Activated CD8-positive, alpha-beta memory T cell treated with anti-CD3 and anti-CD28 coated beads, Interleukin-2, amount 50 U/mL, for 4 hours (primary cell): Measurements from ENCODE around the gene CACNA2D3.

Experiments
- DNase-seq: peaks from one replicate; pipeline ENCODE4 v3.0.0-alpha.2; 2020

Gene CACNA2D3

DNA sequence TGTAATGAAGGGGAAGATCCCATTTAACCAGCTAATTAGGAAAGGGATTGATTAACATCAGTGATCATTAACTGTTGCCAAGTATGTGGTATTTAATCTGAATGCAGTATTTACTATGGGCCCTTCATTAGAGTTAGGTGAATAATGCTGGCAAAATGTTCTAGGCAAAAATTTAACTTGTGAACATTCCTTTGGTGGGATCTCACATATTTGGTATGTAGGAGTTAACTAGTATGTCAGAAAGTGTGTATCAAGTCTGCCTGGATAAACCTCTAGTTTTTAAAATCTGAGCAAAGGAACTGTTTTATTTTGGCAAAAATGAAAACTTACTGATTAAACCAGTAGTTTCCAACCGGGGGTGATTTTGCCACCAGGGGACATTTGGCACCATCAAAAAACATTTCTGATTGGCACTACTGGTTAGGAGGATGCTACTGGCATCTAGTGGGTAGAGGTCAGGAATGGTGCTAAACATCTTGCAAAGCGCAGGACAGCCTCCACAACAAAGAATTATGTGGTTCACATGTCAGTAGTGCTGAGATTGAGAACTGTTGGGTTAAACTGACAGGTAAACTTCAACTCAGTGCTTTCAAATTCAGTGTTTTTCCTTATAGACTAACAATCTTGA is 783.0 kb downstream of the CACNA2D3 start:
- DNase-seq: no peak

DNA sequence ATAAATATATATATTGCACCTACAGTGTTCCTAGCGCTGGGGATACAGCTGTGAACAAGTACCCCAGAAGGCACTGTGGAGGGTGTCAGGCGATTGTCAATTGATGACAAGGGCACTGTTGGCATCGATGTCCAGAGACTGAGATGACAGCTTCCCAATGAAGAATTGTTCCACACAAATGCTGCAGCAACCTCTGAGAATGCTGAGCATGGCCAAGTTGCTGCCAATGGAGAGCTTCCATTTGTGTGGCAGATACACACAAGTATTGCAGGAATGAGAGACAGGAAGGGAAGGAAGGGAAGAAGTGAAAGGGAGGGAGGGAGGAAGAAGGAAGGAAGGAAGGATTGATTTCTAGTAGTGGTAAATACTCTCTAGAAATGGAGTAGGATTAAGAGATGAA is 783.6 kb downstream of the CACNA2D3 start:
- DNase-seq: no peak

DNA sequence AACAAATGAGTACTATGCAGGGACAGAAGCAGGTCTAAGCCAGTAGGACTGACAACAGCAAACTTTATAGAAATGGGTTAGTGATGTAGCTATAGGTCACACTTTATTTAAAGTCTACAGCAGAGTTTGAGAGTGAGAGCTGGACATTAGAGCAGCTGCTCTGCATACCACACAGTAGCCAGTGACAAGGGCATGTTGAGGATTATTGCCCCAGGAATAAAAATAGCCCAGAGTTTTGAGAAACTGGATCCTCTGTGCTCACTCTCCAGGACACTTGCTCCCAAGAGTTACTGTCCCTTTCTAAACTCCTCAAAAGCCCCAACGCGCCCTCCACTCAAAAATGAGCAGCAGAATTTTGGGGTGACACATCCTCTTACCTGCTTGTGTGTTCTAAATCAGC is 784.4 kb downstream of the CACNA2D3 start:
- no peak for DNase-seq

DNA sequence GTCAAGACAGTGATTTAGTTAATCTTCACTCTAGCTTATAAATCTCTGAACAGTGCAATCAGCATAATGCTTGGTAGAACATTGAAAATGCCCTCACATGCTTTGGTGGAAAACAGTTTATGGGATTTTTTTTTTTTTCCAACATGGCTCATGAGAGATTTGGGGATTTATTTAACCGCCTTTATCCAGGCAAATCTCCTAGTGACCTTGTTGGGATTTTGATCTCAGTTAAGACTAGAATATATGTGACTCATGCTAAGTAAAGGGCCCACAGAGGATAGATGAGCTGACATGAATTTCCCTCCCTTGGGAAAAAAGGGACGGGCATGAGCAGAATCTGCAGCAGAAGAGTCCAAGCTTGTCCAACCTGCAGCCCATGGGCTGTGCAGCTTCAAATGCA is 786.8 kb downstream of the CACNA2D3 start:
- no peak for DNase-seq

DNA sequence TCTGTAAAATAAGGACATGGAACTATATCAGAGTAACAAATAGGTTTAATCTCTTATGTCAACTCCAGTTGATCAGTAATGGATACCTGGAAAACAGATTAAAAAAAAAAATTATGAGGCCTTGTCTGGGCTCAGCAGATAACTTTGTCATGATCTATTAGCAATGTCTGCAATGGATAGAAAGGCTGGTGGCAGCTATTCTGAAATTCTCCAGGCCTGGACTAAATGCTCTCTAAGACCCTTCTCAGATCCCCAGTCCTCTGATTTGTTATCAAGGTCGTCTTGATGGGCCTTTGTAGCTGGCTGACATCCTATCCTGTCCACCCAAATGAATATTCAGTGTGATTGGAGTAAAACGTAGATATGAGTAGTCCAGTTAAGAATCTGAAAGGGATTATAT is 791.8 kb downstream of the CACNA2D3 start:
- no peak for DNase-seq

DNA sequence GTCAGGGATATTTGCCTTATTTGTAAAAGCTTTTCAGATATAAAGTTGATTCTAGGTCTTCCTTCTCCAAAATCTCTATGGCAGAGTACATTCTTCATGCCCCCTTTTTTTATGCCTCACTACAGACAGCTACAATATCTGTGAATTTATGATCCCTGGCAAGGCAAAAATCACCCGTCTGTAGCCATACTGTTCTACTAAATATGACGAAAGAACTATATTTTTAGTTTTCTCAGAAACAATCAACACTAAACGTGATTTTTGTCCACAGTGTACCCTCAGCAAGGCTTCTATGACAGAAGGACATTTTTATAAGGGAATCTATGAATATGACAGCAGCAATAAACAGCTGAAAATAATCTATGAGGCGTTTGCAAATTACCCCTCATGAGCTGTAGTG is 792.8 kb downstream of the CACNA2D3 start:
- DNase-seq: no peak

DNA sequence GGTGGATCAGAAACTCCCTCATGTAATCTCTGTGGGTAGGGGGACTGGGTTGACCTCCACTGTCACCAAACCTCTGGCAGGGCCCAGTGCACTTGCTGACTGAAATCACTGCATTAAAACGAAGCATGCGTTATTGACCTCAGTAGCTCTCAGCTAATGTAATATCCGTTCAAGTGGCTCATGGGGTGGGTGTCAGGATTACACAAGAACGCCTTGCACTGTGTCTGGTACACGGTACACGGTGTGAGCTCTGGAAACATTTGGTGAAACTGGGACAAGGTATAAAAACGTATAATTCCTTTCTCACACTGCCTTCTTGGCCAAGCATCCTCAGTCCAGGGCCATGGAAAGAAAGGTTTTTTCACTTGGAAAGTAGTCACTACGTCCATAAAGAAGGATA is 793.6 kb downstream of the CACNA2D3 start:
- no peak for DNase-seq

DNA sequence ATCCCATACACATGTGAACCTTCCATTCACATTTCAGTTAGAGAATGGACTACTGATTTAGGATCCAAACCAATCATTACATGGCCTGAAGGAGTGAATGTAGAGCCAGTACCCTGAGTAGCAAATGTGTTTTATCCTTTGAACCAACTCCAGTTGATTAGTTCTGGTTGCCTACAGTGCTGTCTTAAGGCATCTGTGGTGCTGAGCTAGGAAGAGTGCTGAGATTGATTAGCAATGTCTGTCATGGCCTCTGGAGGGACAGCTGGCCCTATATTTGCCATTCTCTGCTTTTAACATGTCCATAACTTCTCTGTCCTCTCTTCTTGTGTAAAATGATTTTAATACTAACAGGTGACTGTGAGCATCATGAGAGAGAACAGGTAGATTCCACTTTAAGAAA is 794.4 kb downstream of the CACNA2D3 start:
- DNase-seq: no peak

DNA sequence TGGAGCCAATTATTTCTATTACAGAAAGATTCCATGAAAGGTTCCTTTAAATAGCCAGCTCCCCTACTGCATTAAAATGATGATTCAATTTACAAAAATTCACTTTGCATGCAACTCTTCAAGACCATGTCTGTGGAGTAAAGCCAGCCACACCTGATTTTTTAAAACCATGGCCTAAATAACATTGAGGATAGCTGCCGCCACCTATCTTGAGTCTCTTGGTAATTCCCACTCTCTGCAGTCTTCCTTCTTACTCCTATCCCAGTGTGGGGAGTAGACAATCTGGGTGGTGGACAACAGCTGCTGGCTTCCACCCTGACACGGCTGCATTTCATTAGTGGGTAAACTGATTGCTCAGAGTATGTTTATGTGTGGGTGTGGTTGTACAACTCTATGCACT is 794.8 kb downstream of the CACNA2D3 start:
- DNase-seq: no peak

DNA sequence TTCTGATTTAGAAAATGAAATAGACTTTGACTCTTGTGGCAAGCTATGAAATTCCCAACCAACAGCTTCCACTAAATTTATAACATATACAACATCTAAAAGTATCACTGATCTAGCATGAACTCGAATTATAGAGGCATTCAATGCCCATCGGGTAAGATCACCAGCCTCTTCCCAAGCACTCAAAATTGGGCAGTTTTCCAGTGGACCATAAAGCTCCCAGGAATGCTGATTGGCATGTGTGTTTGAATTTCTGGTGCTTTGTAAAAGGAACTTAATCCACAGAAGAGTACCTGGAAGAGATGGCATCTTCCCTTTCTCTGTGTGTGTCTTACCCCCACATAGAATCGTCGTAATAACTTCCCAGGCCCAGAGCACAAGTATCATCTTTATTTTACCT is 795.5 kb downstream of the CACNA2D3 start:
- DNase-seq: no peak

DNA sequence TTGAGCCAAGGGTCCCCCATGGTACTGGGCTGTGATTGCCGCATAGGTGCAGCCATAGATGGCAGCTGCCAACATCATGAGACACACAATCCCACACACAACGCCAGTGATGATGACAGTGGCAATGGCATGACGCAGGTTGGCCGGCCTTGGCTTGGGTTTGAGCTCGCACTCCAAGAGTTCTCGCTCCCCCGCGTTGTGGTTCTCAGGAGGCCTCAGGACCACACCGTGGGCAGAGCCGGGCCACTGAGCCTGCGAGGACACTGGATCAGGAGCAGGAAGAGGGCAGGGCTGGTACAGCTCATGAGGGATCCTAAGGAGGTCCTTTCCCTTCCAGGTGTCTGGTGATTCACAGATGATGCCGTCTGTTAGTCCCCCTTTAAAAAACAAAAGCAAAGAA is 796.2 kb downstream of the CACNA2D3 start:
- DNase-seq: no peak

DNA sequence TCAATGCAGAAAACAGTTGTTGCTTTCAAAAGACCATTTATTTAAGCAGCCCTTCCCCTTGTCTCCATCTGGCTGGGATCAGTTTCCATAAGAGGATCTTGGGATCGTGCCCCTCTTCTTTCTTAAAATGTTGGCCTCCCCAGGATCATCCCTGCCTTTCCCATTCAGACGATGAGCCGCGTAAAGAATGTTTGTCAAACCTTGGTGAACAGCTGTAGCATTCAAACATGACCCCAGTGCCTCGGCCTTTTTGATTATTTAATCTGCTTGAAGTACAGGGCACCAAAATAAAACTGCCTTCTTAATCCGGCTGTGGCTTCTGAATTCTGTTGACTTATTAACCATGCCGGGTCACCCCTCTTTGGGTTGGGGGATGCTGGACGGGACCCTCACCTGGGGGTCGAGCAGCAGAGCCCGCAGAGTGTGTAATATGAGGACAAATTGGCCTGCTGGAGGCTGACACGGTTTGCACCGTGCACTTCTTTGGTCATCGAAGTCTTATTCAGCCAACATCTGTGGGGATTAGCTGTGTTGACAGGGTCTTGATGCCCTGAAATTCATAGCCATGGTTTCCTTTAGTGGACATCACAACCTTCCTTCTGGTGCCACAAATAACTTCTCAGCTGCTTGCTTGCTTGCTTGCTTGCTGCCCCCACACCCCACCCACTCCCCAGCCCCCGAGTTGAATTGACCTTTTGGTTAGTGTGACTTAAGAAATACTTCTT is 805.9 kb downstream of the CACNA2D3 start, which contains the start of gene LRTM1:
LRTM1 (minus strand) TSS at position 14 of the 725 bp plus-strand sequence. CDS start 148 bp downstream, outside the sequence.
- DNase-seq: no peak

DNA sequence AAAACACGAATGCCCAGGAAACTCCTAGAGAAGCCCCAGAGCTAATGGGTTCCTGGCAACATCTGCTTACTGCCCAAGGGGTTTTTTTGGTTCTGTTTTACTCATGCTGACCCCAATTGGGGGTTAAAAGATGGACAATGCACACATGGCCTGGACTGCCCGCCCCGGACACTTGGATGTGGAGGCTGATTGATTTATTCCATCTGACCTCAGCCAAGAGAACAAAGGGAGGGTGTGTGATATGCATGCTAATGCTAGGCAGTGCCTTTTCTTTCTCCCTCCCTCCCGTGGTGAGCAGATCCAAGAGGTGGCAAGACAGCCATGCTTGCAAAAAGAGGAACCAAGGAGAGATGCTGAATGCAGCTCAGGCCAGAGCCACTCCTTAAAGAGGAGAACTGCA is 808.8 kb downstream of the CACNA2D3 start:
- DNase-seq: no peak

DNA sequence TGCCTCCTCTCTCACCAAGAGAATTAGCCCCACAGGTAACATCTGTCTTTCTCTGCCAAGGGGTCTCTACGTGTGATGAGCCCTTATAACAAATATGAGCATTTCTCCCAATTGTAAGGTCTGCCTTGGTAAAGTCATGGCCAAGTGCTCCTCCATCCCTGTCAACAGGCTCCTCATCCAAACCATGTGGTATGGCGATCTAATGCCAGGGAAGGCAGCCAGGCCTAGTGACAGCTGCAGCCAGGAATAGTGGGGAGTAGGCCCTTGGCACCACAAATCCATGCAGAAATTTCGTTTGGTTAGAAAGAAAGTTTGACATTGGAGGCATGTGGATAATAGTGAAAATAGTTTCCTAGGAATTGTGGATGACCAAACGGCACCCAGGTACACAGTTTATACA is 810.3 kb downstream of the CACNA2D3 start:
- DNase-seq: no peak

DNA sequence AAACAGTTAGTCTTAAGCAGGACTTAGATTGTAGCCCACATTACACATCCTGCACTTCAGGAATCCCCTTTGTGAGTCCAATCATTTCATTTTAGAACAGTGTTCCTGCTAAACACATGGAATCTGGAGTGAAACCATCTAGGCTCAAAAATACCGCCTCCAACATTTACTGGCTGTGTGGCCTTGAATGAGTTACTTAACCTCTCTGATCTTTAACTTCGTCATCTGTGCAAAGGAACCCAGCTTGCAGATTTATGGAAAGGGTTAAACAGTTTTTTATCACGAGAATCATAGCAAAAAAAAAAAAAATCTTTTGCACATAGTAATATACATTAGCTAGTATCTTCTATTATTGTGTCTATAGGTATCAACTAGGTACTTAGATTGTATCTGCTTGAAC is 813.5 kb downstream of the CACNA2D3 start:
- DNase-seq: no peak

DNA sequence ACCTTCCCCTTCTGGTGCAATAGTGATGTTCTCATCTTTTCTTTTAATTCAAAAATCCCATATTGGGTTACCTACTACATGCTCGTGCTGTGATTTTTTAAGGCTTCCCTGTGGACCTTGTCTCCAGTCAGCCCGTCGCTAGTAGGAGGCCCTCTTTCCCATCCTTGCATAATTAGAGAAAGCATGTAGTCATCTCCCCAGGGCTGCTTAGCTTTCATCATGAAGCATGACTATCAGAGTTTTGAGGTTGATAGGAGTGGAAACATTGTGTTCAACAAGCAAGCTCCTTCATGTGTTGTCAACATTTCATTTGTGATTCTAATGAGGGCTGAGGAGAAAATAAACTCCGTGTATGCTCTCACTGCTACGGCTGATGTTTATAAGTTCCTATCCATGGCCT is 814.2 kb downstream of the CACNA2D3 start:
- no peak for DNase-seq

DNA sequence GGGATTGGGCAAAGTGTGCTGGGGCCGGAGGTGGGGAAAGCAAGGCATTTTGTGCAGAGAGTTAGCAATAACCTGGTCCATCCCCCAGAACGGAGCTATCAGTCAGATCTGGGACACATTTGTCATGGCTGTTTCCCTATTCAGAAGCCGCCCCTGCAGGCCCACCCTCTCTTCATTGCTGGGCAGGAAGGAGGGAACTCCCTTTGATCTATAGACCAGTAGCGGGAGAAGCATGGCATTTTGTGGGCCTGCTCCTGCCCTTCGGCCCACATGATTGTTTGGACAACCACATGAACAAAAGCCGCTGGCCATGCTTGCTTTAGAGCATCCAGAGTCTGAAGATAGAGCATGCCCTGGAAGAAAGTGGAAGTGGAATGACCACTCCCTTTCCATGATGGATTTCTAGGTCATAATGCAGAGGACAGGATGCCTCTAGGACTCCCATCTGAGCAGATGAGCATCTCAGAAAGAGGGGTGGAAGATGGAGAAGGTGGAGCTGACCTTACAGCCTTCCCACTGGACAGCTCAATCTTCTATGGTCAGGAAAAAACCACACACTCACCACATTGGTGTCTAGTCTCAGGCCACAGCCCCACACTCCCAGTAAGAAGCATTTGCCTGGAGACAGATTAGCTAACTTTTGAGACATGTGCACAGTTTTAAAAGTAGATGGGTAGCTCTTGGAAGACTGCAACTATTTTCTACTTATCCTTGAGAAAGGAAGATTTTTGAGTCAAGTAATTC is 817.4 kb downstream of the CACNA2D3 start:
- DNase-seq: no peak

DNA sequence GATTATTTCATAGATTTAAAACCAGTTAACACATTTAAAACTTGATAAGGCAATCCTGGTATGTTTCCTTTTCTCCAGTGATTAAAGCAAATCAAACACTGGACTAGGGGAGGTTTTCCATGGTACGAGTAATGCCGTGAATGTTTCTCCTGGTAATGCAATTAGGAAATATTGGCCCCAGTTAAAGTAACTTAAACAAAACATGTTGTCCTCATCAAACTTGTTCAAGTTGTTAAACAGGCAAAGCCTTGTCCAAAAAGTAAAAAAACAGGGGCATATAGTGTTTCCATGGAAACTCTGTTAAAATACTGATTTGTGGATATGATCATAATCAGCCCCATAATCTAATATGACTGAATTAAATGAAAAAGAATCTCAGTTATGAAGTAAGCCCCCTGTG is 818.6 kb downstream of the CACNA2D3 start:
- no peak for DNase-seq

DNA sequence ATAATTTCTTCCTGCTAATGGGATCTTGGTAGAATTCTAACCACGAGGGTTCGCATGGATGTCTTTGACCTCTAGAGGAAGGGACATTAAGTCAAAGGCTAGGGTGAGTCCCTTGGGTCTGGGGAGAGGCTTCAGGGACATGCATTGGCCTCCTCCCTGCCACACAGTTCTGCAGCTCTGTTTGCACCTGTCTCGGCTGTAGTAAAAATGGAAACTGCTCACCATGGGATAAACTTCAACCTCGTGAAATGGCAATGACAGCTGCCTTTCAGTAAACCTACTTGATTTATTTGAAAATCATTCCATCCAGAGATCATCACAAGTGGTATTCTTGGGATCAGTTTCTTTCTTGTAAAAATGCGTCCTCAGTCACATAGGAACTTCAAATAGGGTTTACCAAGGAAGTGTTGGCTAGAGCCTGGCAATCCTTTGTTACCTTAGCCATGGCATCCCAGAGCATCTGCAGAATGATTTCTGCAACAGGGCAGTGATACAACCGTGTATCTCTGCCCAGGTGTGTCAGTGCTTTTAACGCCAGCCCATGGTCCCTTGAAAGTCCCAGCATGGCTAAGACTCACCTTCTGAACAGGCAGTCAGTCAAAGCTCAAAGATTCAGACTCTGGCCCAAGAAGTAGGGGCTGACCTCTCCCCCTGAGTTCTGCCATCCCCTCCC is 819.5 kb downstream of the CACNA2D3 start:
- DNase-seq: no peak

DNA sequence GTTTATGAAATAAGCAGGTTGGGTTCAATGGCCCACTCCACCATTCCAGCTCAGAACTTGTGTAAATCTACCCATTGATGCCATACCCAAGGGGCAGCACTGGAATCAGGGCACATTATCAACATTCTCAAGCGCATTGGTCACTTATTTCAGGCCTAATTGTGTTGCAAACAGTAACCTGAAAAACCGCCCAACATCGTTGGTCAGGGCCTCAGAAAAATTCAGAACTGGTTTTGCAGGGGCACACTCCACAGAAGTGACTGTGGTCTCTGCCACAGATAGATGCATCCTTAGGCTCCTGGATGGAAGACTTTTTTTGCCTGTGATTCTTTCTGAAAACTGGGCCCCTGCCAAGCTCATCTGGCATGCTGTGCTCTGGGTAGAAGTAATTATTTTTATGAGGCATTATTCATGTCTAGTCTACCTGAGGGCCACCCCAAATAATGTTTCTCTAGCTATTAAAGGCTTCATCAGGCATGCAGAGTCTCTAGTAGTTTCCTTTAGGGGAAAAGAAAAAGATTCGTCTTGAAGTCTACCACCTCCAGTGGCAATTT is 827.2 kb downstream of the CACNA2D3 start:
- DNase-seq: no peak

DNA sequence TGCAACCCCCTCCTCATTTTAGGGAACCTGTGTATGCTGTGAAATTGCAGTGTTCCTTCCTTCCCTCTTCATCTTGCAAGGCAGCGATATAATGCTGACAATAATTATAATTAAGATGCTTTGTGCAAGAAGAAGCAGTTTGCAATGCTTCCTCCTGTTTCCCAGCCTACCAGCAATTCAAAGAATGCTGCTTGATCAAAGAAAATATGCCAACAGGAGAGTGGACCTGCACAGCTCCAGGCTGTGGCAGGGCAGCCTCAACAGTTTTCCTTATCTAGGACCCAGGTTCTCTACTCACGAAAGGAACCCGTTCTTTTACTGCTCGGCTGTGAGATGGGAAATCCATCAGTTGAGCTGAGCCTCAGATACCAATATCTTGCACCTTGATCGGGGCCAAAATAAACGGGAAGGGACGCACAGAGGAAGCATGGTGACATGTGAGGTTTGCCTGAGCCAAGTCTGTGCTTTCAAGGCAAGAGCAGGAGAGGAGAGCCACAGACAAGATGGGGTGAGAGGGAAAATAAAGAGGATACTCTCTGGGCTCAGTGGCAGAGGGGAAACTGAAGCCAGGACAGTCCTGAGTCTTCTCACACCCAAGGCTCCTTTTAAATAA is 828.1 kb downstream of the CACNA2D3 start:
- DNase-seq: no peak

DNA sequence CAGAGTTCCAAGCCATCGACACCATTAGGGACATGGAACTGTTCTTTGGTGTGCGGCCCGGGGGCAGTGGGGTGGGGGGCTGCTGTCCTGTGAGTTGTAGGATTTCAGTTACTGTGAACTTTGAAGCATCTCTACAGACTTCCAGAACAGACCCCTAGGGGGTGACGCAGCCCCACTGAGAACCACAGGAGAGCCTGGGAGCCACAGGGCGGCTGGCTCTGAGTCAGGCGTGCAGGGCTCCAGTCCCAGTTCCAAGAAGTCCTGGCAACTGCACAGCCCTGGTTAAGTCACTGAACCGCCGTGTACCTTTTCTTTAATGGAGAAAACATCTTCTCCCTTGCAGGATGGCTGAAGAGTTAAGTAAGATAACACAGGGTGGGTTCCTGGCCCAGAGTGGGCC is 829.1 kb downstream of the CACNA2D3 start:
- DNase-seq: no peak

DNA sequence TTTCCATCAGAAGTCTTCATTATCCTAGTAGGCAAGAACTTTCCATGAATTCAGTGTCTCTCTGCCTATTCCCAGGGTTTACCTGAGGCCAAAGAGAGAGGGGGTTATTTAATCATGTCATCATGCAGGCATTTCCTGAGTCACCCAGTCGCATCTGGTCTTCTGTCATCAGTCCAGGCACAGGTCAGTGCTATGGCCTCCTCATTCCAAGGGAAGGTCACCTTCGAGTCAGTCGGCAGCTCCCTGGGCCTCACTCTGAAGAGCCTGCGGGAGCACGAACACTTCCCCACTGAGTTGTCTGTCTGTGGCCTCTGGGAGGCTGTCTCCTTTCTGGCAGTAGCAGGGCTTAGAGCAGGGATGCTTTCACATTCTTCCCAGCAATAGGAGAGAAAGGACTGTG is 831.7 kb downstream of the CACNA2D3 start:
- DNase-seq: no peak
